ENCODE measurements around the gene PCNT.
A peak's percentile ranks its signal among the peaks of the same experiment; 100 is the strongest.
"Not testable (repeated sequence)": the region's sequence is repeated elsewhere in the genome, so short reads cannot be mapped to it uniquely, and the experiment has no call there.

PCNT gene

DNA sequence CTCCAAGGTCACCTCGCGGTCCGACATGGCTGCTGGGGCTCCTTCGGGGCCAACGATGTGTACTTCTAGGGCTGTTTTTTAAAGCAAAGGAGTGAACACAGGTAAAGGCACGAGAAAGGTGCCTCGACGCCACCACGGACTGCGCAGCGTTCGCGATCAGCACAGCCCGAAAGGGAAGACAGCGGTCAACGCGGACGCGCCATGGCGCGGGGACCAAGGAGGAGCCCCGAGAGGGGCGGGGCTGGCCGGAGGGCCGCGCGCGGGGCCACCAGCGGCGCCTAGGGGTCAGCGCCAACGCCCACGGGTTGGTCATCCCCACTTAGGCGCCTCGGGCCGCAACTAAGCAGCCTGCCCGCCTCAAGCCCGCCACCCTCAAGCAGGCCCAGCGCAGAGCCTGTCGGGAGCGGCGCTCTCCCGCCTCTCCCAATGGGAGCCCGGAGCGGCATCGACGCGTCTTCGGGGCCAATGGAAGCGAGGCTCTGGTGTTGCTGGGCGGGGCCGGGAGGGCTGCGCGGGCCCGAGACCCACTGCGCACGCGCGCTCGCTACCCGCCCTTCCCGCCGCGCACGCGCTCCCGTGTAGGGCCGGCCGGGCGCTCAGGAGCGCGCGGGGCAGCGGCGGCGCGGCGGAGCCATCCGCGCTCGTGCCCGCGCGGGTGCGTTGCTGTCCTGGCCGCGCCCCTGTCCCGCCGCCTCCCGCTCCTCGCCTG lies 134.5 kb downstream of the PCNT start, which contains the start of gene DIP2A:
Gene DIP2A, plus strand, starts transcription at position 577 of the 709 bp plus-strand sequence. CDS start 241 bp downstream, outside the sequence.
- peak; percentile 91 for DNase-seq

DNA sequence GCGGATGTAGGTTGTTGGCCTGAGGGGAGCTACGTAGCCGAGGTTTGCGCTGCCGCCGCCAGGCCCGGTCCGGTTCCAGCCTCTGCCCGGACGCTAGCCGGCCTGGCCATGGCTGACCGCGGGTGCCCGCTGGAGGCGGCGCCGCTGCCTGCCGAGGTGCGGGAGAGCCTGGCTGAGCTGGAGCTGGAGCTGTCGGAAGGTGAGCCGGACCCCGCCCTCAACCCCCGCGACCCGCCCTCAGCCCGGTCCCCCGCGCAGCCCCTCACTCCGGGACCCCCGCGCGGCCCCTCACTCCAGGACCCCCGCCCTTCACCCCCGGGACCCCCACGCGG lies 135.0 kb downstream of the PCNT start:
- no peak for DNase-seq

DNA sequence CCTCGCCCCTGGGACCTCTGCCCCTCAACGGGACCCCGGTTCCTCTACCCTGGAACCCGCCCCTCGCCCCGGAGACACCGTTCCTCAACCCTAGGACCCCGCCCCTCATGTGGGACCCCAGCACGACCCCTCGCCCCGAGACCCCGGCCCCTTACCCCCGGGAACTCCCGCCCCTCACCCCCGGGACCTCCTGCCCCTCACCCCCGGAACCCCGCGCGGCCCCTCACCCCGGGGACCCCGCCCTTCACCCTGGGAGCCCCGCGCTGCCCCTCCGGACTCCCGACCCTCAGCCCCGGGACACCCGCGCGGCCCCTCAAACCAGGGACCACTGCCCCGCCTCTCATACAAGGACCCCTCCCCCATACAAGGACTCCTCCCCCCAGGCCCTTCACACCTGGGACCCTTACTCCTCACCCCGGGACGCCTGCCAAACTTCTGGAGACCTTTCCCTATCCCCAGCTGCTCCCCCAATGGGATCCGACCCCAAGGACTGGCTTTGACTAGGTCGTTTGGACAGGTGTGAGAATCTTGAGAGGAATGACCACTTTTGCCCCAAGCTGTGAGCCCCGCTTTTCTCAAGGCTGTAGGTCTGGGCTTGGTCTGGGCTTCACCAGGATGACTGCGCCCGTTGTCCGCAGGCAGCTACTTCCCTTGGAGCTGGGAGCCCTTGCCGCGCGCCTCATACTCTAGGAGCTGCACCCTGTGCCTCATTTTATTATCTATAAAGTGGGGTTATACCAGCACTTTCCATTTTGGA lies 135.6 kb downstream of the PCNT start:
- peak; percentile 7 for DNase-seq

DNA sequence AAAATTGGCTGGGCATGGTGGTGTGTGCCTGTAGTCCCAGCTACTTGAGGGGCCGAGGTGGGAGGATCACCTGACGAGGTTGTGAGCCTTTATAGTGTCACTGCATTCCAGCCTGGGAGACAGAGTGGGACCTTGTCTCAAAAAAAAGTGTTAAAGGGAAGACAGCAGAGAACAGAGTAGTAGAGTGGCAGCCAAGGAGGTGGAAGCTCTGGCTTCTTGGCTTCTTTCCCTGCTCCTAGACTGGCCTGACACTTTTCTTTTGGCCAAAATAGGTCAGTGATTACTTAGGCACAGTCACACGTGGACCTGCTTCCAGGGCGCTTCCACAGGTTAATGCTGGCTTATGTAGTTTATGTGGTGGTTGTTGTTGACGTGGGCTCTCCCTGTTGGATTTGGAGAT lies 138.0 kb downstream of the PCNT start:
- DNase-seq: no peak

DNA sequence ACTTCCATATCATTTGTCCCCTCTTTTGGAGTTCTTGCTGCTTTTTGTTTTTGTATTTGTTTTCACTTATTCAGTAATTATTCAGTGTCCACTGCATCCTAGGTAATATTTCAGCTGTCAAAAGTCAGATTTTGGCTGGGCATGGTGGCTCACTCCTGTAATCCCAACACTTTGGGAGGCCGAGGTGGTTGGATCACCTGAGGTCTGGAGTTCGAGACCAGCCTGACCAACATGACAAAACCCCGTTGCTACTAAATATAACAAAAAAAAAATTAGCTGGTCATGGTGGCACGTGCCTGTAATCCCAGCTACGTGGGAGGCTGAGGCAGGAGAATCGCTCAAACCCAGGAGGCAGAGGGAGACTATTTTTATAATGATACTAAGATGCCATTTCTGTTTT lies 141.2 kb downstream of the PCNT start:
- not testable (repeated sequence) for DNase-seq

DNA sequence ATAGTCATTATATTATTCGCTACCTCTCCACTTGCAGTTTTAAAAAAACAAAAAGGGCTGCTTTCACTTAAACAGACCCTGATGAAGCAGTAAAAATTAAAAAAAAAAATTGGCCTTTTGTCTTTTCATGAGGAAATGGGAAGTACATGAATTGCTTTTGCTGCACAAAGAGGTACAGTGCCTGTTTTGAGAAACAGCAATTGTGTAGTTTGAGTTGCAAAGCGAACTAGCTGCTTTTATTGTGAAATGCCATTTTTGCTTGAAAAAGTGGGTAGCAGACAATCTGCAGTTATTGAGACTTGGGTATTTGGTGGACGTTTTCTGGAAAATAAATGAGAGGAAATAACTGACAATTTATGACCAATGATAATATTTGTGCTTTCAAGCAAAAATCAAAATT lies 141.7 kb downstream of the PCNT start:
- DNase-seq: no peak

DNA sequence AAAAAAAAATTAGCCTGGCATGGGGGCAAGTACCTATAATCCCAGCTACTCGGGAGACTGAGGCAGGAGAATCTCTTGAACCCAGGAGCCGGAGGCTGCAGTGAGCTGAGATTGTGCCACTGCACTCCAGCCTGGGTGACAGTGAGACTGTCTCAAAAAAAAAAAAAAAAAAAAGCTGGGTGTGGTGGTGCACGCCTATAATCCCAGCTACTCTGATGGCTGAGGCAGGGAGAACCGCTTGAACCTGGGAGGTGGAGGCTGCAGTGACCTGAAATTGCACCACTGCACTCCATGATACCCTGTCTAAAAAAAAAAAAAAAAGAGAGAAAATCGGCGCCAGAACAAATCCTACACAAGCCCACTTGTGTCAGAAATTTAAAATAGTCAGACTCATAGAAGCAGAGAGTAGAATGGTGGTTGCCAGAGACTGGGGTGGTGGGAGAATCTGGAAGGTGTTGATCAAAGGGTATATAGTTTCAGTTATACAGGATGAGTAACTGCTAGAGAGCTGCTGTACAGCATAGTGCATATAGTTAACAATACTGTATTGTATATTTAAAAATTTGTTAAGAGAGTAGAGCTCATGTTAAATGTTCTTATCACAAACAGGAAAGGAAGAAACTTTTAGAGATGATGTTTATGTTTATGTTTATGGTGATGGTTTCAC lies 144.3 kb downstream of the PCNT start:
- DNase-seq: no peak

DNA sequence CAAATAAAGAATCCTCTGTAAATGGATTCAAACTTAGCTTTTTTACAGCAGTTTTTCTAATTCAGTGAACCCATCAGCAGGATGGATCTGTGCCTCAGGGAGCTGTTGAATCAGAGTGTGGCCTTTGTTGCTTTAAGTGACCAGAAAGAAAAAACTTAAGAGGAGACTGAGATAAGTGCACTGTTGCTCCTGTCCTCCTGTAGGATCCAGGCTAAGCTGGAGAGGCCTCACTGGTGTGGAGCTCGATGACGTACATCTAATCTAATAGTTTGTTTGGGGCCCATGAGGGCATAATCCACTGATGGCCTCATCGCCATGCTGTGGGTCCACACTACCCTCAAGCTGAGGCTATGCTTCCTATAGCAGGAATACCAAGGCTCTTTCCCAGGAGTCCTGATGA lies 145.3 kb downstream of the PCNT start:
- no peak for DNase-seq

DNA sequence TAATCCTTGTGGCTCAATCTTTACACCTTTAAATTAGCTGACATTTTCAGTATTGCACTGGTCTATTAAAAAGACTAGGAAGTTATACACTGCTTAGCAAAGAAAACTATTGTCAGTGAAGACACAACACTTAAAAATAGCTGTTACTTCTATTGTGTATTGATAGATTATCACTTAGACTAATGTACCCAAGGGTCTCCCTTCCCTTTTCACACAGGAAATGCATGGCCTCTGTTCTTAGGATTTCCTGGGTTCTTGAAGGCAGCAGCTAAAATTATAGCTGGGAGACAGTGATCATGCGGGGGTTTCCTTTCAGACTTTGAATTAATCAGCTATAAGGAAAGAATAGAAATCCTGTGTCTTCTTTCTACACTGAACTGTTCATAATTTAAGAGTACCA lies 147.6 kb downstream of the PCNT start:
- DNase-seq: no peak

DNA sequence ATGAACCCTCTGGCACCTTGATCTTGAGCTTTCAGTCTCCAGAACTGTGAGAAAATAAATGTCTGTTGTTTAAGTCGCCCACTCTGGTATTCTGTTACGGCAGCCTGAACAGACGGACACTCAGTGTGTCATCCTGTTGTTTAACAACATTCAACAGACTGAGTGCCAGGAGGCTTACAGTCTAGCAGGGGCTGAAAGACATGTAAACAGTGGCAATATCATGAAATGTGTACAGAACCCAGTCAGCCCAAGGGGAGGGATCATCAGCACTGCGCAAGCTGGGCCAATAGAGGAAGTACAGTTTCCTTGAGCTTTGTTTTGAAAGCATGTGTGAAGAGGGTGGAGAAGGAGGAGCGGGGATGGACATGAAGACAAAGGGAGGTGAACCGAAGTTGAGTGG lies 148.3 kb downstream of the PCNT start:
- no peak for DNase-seq

DNA sequence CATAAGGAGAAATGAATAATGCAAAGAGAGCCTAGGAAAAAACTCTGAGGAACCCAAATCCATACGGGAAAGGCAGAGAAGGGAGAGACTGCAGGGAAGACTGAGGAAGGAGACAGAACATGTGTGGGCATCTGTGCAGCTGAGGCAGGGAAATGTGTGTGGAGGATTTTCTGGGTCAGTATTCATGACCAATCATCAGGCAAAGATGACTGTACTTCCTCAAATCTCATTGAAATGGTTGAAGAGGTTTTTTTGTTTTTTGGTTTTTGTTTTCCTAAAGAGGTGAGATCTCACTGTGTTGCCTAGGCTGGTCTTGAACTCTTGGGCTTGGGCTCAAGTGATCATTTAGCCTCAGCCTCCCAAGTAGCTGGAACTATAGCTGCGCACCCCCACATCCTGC lies 150.4 kb downstream of the PCNT start:
- no peak for DNase-seq

DNA sequence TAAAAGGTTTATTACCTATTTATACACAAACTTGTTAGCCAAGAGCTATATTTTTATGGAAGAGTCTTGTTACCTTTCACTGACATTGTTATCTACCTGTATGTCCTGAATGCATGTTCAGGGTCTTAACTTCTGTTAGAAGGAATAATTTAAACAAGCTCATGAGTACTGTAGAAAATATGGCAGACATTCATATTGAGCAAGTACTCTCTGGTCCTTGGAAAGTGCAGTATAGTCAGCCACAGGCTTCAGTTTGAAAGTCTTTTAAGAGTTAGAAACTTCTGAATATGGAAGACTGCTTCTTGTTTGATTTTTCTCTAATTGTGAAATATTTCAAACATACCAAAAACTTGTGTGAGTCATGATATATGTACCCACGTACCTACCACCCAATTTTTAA lies 151.3 kb downstream of the PCNT start:
- no peak for DNase-seq

DNA sequence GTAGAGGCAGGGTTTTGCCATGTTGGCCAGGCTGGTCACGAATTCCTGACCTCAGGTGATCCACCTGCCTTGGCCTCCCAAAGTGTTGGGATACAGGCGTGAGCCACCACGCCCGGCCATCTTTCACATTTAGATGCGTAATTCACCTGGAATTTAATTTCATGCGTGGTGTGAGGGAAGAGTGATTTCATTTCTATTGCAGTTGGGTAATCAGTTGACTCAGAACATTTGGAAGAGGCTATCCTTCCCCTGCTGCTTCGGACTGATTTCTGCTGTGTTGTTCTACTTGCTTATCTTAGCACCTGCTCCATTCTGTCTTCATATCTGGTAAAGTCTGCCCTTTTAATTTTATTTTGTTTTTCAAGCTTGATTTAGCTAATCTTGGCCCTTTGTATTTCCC lies 153.8 kb downstream of the PCNT start:
- no peak for DNase-seq

DNA sequence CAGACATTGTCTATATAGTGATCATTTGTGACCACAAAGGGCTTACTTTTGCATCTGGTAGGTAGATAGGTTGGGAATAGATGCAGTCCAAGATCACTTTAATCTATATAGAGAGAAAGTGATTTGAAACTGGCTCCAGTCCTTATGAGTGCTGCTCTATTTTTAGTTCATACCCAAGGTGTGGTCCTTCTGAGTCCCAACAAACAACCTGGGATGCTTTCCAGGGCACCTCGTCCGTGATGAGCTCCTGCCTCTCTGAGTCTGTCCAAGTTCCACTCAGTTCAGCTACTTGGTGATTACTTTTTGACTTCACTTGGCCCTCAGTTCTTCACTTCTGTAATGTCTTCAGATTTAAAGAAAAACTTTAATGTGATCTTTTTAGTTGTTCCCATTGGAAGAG lies 155.0 kb downstream of the PCNT start:
- DNase-seq: no peak

DNA sequence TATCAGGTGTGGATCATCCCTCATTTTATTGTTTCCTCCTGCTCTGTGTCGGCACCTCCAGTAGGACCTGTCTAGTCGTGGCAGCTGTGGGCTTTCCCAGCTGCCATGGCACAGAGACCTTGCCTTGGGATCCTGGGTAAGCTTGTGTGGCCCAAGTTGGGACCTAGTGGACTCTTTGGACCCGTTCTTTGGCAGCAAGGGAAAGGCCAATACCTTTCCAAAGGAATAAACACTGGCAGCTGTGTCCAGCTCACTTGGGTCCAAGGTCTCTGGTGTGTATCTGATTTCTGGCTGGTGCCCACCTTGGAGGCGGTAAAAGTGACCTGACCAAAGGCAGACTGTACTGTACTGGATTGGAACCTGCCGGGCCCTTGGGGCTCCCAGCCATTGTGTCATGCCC lies 156.5 kb downstream of the PCNT start:
- DNase-seq: no peak

DNA sequence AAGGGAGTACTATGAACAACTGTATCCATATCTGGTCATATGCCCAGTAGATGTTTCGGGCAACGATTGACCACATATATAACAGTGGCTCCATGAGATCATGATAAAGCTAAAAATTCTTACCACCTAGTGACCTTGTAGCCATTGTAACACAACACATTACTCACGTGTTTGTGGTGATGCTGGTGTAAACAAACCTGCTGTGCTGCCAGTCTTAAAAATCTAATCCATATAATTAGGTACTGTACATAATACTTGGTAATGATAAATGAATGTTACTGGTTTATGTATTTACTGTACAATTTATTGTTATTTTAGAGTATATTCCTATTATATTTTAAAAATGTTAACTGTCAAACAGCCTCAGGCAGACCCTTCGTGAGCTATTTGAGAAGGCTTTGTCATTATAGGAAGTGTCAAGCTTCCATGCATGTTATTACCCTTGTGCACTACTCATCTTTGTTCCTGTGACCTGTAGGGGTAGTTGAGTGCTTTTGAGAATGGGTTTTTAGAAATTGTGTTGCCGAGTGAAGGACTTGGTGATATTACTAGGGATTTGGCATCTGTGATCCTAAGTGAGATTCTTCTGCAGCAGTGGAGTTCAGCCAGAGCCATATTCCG lies 158.4 kb downstream of the PCNT start:
- no peak for DNase-seq

DNA sequence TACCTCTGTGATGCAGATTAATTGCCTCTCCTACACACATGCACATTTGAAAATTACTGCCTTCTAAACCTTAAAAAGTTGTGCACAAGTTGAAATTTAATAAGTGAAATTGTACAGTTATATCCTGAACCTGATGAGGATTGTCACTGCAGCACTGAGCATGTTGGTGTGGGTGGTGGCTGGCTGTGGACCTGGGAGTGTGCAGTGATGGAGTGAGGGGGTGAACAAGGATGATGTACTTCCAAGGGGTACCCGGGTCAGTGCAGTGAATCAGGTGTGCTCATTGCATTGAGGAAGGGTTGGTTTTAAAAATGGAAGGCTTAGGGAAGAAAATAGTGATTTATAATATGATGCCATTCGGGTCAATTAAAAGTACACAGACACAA lies 158.9 kb downstream of the PCNT start:
- no peak for DNase-seq

DNA sequence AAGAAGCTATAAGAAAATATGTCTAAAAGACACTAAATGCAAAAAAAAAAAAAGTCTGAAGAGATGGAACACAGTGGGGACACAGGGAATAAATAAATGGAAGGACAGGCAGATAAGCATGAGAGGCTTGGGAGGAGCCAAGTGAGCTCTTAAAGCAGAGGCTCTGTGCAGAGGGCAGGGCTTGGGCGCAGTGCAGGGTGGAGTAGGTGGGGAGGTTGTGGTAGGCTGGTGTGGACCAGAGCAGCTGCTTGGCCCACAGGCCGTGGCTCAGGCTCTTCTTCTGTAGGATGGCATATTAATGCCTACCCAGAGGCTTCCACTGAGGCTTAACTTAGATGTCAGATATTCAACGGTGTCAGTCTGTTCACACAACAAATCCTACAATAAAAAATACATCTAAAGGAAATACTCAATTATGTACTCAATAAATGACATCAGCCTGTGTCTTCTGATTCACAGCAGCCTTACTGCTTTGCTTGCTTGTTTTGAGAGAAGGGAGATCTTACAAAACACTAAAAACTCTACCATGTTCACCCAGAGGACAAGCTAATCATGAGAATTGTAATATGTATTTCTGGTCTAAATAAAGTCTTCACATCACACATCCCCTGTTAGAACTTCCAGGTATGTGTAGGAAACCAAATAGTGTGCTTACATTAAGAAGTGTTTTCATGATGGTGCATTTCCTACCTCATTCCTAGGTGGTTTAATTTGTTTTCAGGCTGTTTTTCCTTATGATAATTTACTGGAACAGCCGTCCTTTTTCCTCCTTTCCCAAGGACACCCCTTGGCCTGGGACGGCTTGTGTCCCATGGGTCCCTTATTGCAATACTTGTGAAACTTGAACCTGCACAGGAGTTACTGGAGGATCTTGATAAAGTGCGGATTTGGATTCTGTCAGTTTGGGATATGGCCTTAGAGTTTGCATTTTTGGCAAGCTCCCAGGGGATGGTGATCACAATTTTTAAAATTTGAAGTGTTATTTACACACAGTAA lies 159.6 kb downstream of the PCNT start:
- DNase-seq: no peak

DNA sequence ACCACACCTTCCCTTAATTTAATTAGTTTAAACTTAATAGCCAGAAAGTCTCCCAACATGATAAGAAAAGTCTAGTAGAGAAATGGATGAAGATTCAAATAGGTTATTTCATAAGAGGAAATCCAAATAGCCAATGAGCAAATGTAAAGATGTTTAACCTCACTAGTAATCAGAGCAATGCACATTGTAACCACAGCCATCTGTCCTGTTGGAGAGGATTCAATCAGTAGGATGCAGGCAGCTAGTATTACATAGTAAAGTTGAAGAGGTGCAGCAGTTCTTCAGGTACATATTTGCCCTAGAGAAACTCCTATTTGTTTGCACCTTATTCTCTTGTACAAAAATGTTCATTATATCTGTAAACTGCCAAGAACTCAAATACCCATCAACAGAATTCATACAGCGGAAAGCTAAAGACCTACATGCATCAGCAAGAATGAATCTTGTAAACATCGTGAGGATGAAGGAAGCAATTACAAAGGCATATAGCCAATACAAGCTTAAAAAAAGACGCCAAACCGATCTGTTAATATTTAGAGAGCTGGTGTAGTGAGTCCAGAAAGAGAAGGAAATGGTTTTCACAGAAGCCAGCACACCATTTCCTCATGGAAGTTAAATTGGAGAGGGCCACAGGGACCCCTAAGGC lies 162.6 kb downstream of the PCNT start:
- no peak for DNase-seq

DNA sequence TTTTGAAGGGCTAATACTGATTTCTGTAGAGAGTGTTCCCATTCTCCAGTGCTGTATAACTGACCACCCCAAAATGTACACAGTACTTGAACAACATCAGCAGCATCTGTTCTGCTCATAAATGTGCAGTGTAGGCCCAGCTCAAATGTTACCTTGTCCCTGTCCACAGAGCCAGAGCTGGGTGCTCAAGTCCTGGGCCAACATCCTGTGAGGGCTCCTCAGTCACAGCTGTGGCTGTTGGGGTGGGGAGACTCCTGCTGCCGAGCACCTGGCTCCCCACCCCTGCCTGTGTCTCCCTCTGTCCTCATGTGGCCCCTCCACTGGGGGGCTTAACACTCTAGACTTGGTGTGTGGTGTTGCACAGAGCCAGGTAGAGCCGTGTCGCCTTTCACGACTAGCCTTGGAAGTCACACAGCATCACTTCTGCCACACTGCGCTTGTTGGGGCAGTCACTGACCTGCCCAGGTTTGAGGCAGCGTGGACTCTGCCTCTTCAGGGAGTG lies 165.3 kb downstream of the PCNT start:
- no peak for DNase-seq

DNA sequence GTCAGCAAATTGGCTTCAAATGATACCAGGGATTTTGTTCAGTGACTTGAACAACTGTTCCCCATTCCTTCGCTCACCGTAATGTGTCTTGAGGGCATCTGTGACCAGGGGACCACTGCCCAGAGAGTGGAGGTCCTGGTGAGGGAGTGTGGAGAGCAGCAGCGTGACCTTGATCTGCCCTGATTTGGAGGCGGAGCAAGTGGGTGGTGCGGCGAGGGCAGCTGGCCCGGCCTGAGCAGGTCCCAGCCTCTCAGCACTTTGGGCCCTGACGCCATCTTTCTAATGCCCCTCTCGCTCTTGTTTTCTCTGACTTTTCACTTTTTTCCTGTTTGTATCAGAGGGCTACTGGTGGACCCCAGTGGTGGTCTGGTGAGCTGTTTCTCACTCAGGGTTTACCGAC lies 165.8 kb downstream of the PCNT start:
- no peak for DNase-seq

DNA sequence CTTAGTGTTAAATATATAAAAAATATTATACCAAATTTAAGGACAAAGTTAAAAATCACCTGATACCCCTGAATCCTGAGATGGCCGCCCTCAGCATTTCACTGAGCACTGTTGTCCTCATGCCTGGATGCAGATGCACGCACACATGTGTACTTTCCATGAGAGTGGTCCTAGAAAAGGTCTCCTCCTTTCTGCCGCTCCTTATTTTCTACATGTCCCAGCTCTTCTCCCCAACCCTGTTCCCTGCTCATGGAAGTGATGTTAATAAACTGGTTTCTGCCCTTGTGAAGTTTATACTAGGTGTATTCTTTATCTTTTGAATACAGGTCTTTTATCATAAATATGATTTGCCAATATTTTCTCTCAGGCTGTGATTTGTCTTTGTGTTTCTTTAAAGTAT lies 167.6 kb downstream of the PCNT start:
- DNase-seq: no peak
